ENCODE results near the gene SLC6A6.

SLC6A6 gene

DNA sequence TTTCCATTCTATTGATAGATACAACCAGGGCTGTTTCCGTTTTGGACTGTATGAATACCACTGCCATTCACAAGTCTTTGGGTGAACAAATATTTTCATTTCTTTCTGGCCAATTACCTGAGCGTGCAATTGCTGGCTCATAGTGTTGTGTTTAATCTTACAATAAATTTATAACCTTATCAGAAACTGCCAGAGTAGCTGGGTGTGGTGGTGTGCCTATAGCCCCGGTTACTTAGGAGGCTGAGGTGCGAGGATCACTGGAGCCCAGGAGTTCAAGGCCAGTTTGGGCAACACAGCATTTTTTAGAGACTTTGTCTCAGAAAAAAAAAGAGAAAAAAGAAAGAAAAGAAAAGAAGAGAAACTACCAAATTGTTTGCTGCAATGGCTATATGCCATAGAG, 5.4 kb upstream of the SLC6A6 start:
- Histone ChIP-seq H2AFZ (ENCODE audit: low read length) (no peak overlapping the region), H3K27ac (ENCODE audit: low read depth, low read length, poor library complexity, severe bottlenecking) (no peak overlapping the region), H3K4me1 (ENCODE audit: insufficient read depth, low read length, severe bottlenecking) (peaks cover 15% of the 10 kb centered on the region), H3K27me3 (ENCODE audit: insufficient read depth, low read length) (no peaks in the 10 kb centered on the region), H4K20me1 (ENCODE audit: insufficient read depth, low read length) (no peaks in the 10 kb centered on the region), H3K9me3 (ENCODE audit: low read length) (no peaks in the 10 kb centered on the region), H3K4me2 (ENCODE audit: low read length) (no peak overlapping the region), H3K4me3 (ENCODE audit: low read depth, low read length, poor library complexity, severe bottlenecking) (no peak overlapping the region), H3K79me2 (ENCODE audit: insufficient read depth, low read length) (no peaks in the 10 kb centered on the region), H3F3A (ENCODE audit: insufficient read depth, low read length) (no peaks in the 10 kb centered on the region), H3K9me2 (ENCODE audit: low read depth, low read length) (no peaks in the 10 kb centered on the region), H3K9ac (ENCODE audit: low read length) (no peak overlapping the region), H3K36me3 (ENCODE audit: insufficient read depth, low read length) (no peaks in the 10 kb centered on the region)
- TF ChIP-seq, protein P1, sequence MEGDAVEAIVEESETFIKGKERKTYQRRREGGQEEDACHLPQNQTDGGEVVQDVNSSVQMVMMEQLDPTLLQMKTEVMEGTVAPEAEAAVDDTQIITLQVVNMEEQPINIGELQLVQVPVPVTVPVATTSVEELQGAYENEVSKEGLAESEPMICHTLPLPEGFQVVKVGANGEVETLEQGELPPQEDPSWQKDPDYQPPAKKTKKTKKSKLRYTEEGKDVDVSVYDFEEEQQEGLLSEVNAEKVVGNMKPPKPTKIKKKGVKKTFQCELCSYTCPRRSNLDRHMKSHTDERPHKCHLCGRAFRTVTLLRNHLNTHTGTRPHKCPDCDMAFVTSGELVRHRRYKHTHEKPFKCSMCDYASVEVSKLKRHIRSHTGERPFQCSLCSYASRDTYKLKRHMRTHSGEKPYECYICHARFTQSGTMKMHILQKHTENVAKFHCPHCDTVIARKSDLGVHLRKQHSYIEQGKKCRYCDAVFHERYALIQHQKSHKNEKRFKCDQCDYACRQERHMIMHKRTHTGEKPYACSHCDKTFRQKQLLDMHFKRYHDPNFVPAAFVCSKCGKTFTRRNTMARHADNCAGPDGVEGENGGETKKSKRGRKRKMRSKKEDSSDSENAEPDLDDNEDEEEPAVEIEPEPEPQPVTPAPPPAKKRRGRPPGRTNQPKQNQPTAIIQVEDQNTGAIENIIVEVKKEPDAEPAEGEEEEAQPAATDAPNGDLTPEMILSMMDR (IDR thresholded peaks at IDR 0.05; ENCODE audit: low read length) = no peak
- TF ChIP-seq EZH2 (IDR thresholded peaks at IDR 0.05; ENCODE audit: borderline replicate concordance, low read length) = no peak

- Histone ChIP-seq H3K27ac (ENCODE audit: low read depth, low read length, poor library complexity, severe bottlenecking) (no peak overlapping the region), H3K27me3 (ENCODE audit: insufficient read depth, low read length) (no peaks in the 10 kb centered on the region), H3K9me2 (ENCODE audit: low read depth, low read length) (no peaks in the 10 kb centered on the region), H3K4me2 (ENCODE audit: low read length) (no peak overlapping the region), H3K4me3 (ENCODE audit: low read depth, low read length, poor library complexity, severe bottlenecking) (no peak overlapping the region), H3F3A (ENCODE audit: insufficient read depth, low read length) (no peaks in the 10 kb centered on the region), H4K20me1 (ENCODE audit: insufficient read depth, low read length) (no peaks in the 10 kb centered on the region), H3K36me3 (ENCODE audit: insufficient read depth, low read length) (no peaks in the 10 kb centered on the region), H3K79me2 (ENCODE audit: insufficient read depth, low read length) (no peaks in the 10 kb centered on the region), H3K9me3 (ENCODE audit: low read length) (no peaks in the 10 kb centered on the region), H3K9ac (ENCODE audit: low read length) (no peak overlapping the region), H2AFZ (ENCODE audit: low read length) (no peak overlapping the region), H3K4me1 (ENCODE audit: insufficient read depth, low read length, severe bottlenecking) (peaks cover 16% of the 10 kb centered on the region)
- TF ChIP-seq, protein P1 (IDR thresholded peaks at IDR 0.05; ENCODE audit: low read length) = no peak
- no peak for TF ChIP-seq EZH2 (IDR thresholded peaks at IDR 0.05; ENCODE audit: borderline replicate concordance, low read length)
Observed at GRCh38 chr3:14397531-14397930, 4.9 kb upstream of the SLC6A6 start.

- Histone ChIP-seq H3K27me3 (ENCODE audit: insufficient read depth, low read length) (no peaks in the 10 kb centered on the region), H2AFZ (ENCODE audit: low read length) (no peak overlapping the region), H3K4me3 (ENCODE audit: low read depth, low read length, poor library complexity, severe bottlenecking) (no peak overlapping the region), H3K79me2 (ENCODE audit: insufficient read depth, low read length) (peaks cover 4% of the 10 kb centered on the region), H4K20me1 (ENCODE audit: insufficient read depth, low read length) (no peaks in the 10 kb centered on the region), H3K9me2 (ENCODE audit: low read depth, low read length) (no peaks in the 10 kb centered on the region), H3K9me3 (ENCODE audit: low read length) (no peaks in the 10 kb centered on the region), H3K9ac (ENCODE audit: low read length) (no peak overlapping the region), H3K36me3 (ENCODE audit: insufficient read depth, low read length) (0 out of 2 replicates have a peak, but pooled peaks cover under 1% of the 10 kb centered on the region), H3K4me1 (ENCODE audit: insufficient read depth, low read length, severe bottlenecking) (peaks cover 16% of the 10 kb centered on the region), H3K4me2 (ENCODE audit: low read length) (no peak overlapping the region), H3F3A (ENCODE audit: insufficient read depth, low read length) (no peaks in the 10 kb centered on the region), H3K27ac (ENCODE audit: low read depth, low read length, poor library complexity, severe bottlenecking) (no peak overlapping the region)
- TF ChIP-seq EZH2 (IDR thresholded peaks at IDR 0.05; ENCODE audit: borderline replicate concordance, low read length) = no peak
- TF ChIP-seq, protein P1 (IDR thresholded peaks at IDR 0.05; ENCODE audit: low read length) = no peak
Observed at GRCh38 chr3:14397940-14398796, 4.2 kb upstream of the SLC6A6 start.

Measured in OCI-LY1 (cell line).